Putamen (tissue), 1 donor: ENCODE data around the gene ESRRG.
"Not testable (repeated sequence)": the region's sequence is repeated elsewhere in the genome, so short reads cannot be mapped to it uniquely, and the experiment has no call there.

ENCODE experiments used
- DNase-seq: peaks from one replicate; pipeline ENCODE4 v3.0.0-alpha.2; 2016; ENCODE audit warnings: low spot score

ESRRG gene

GRCh38 chr1:216704065-216704464 lies 19.2 kb downstream of the ESRRG start:
- not testable (repeated sequence) for DNase-seq

- DNase-seq: no peak
These were observed 21.1 kb downstream of the ESRRG start for GRCh38 chr1:216702170-216702569.

GRCh38 chr1:216700779-216701178 lies 22.4 kb downstream of the ESRRG start:
- DNase-seq: peak; percentile 26

GRCh38 chr1:216691710-216692109 lies 31.5 kb downstream of the ESRRG start:
- no peak for DNase-seq

- DNase-seq: no peak
These were observed 32.6 kb downstream of the ESRRG start for GRCh38 chr1:216690603-216691002.

GRCh38 chr1:216688127-216688657 lies 35.0 kb downstream of the ESRRG start:
- DNase-seq: no peak

- DNase-seq: no peak
These were observed 36.1 kb downstream of the ESRRG start for GRCh38 chr1:216686860-216687766.

- no peak for DNase-seq
These were observed 40.5 kb downstream of the ESRRG start for GRCh38 chr1:216682752-216683151.

- DNase-seq: no peak
These were observed 44.1 kb downstream of the ESRRG start for GRCh38 chr1:216679108-216679507.

- no peak for DNase-seq
These were observed 52.9 kb downstream of the ESRRG start for GRCh38 chr1:216670118-216670883.

- DNase-seq: no peak
These were observed 56.8 kb downstream of the ESRRG start for GRCh38 chr1:216666441-216666840.

GRCh38 chr1:216665856-216666255 lies 57.4 kb downstream of the ESRRG start:
- no peak for DNase-seq

- no peak for DNase-seq
These were observed 57.8 kb downstream of the ESRRG start for GRCh38 chr1:216665406-216665805.

- DNase-seq: no peak
These were observed 60.5 kb downstream of the ESRRG start for GRCh38 chr1:216662681-216663080.

- DNase-seq: no peak
These were observed 62.7 kb downstream of the ESRRG start for GRCh38 chr1:216660561-216660960.

GRCh38 chr1:216653001-216653400 lies 70.2 kb downstream of the ESRRG start:
- DNase-seq: no peak

GRCh38 chr1:216651826-216652418 lies 71.3 kb downstream of the ESRRG start:
- DNase-seq: no peak

GRCh38 chr1:216643176-216643575 lies 80.1 kb downstream of the ESRRG start:
- DNase-seq: no peak

GRCh38 chr1:216641669-216642460 lies 81.4 kb downstream of the ESRRG start:
- DNase-seq: no peak

GRCh38 chr1:216640100-216640499 lies 83.1 kb downstream of the ESRRG start:
- peak; percentile 13 for DNase-seq

GRCh38 chr1:216632980-216633379 lies 90.2 kb downstream of the ESRRG start:
- DNase-seq: peak; percentile 26

- no peak for DNase-seq
These were observed 92.7 kb downstream of the ESRRG start for GRCh38 chr1:216630532-216630931.
